NCI-H1436 (cell line): Measurements from ENCODE around the gene PCDH9.
"Not testable (repeated sequence)": the region's sequence is repeated elsewhere in the genome, so short reads cannot be mapped to it uniquely, and the experiment has no call there.

Experiments used
- DNase-seq: peaks from one replicate; lab custom pipeline; 2025; lab: John Stamatoyannopoulos, UW

The PCDH9 gene

DNA sequence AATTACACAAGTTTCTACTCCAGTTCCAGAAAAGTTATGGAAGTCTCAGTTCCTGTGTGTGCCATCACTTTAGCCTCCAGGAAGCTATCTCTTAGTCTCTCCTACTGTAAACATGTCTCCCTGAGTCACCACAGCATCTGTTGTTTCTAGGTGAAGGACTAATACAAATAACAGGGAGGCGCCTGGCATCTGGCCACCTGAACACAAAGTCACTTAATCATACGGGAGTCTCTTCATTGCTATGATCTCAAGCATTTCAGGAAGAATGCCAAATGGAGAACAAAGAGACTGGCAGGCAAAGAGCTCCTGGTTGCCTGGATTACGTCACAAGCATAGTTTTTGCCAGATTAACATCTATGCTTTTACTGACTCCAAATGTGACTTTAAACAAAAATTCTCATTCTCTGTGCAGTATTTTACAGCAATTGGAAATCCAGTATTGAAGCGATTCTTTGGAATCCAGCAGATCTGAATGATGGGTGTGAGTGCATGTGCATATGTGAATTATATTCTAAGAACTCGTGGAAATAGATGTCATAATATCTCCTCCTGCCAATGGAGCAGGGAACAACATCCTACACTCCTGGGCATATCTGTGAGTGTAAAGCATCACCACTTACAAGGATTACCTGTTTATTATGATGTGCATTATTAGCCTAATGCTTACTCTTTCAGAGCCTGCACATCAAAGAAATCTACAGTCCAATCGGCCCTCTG is 572.8 kb downstream of the PCDH9 start:
- peak; percentile 1 for DNase-seq

GRCh38 chr13:66655847-66656454 is 574.2 kb downstream of the PCDH9 start:
- no peak for DNase-seq

DNA sequence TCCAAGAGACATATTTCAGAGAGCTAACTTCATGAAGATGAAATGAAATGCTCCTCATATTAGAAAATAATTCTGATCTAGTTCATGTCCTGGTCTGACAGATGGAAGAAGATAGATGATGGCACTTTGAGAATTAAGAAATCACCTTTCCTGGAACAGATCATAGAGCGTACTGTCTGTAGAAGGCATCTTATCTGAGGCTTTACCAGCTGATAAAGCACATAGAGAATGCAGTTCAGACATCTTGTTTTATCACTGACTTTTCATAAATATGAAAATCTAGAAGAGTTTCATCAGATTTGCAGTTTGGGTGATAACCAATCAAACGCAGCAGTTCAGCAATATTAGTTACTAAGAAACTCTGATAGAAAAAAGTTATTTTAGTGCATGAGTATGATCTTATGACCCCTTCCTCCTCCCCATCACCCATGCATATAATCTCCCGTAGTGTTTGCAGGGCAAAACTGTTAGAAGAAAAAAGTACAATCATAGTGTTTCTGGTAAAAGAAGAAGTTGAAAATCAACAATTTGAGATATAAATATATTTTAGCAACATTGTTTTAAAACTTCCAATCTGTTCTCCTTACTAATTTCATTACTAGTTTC is 585.2 kb downstream of the PCDH9 start:
- DNase-seq: no peak

- no peak for DNase-seq
Observed at GRCh38 chr13:66640231-66640630, 589.9 kb downstream of the PCDH9 start.

GRCh38 chr13:66639044-66639443 is 591.1 kb downstream of the PCDH9 start:
- no peak for DNase-seq

- DNase-seq: no peak
Observed at GRCh38 chr13:66635526-66635925, 594.6 kb downstream of the PCDH9 start.

GRCh38 chr13:66634384-66634783 is 595.8 kb downstream of the PCDH9 start:
- DNase-seq: no peak

- DNase-seq: no peak
Observed at GRCh38 chr13:66627512-66627911, 602.6 kb downstream of the PCDH9 start.

- DNase-seq: no peak
Observed at GRCh38 chr13:66624302-66624701, 605.8 kb downstream of the PCDH9 start.

- no peak for DNase-seq
Observed at GRCh38 chr13:66623129-66623820, 606.9 kb downstream of the PCDH9 start.

DNA sequence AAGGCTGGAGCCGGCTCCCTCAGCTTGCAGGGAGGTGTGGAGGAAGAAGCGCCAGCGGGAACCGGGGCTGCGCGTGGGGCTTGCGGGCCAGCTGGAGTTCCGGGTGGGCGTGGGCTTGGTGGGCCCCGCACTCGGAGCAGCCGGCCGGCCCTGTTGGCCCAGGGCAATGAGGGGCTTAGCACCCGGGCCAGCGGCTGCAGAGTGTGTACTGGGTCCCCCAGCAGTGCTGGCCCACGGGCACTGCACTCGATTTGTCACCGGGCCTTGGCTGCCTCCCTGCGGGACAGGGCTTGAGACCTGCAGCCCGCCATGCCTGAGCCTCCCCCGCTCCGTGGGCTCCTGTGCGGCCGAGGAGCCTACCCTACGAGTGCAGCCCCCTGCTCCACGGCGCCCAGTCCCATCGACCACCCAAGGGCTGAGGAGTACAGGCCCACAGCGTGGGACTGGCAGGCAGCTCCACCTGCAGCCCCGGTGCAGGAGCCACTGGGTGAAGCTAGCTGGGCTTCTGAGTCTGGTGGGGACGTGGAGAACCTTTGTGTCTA is 608.2 kb downstream of the PCDH9 start:
- not testable (repeated sequence) for DNase-seq

GRCh38 chr13:66618702-66619101 is 611.4 kb downstream of the PCDH9 start:
- DNase-seq: no peak

DNA sequence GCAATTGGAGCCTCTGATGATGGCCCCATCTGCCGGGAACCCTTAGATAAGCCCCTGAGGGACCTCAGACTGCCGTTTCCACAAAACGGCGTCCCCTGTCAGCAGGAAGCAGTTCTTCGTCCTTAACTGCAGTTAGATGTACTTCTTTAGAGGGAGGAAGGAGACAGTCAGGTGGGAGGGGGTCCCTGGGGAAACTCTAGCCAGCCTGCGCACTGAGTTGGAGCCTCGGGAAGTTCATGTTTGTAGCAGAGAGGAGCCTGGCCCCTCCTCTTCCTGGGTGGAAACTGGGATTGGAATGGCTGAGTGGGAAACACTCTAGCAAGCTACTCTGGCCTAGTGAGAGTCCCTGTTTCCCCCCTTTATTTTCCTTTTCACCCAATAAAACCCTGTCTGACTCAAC is 612.4 kb downstream of the PCDH9 start:
- DNase-seq: no peak

- DNase-seq: no peak
Observed at GRCh38 chr13:66612983-66613382, 617.2 kb downstream of the PCDH9 start.

DNA sequence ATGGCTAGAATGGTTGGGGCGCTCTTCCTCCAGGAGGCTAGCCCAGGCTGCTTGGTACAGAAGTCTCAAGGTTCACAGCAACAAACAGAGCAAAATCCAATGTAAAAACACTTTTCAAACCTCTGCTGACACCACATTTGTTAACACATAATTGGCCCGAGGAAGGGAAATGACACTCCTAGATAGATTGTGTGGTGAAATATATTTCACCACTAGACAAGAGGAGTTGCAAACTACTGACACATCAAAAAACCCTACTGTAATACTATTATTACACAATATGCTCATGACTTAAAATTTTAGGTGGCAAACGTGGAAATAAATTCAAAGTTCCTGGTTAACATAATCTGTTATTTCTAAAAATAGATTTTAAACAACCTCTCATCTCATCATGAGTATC is 643.6 kb downstream of the PCDH9 start:
- no peak for DNase-seq

GRCh38 chr13:66585669-66586203 is 644.4 kb downstream of the PCDH9 start:
- no peak for DNase-seq

DNA sequence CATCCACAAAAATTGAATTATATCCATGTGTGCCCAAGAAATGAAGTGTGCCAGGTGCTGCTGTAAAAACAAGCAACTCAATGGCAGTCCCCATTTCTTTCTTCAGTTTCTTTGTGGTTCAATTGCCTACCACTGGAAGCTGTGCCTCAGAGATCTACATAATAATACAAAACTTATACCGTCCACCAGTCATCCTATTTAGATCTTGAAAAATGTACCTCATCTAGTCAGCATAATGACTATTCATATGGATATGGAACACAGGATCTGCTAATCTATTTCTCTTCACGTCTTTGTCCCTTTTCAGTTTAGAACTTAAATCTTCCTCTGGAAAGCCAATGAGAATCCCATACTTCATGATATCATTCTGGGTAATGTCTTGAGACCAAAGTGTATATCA is 648.5 kb downstream of the PCDH9 start:
- no peak for DNase-seq

DNA sequence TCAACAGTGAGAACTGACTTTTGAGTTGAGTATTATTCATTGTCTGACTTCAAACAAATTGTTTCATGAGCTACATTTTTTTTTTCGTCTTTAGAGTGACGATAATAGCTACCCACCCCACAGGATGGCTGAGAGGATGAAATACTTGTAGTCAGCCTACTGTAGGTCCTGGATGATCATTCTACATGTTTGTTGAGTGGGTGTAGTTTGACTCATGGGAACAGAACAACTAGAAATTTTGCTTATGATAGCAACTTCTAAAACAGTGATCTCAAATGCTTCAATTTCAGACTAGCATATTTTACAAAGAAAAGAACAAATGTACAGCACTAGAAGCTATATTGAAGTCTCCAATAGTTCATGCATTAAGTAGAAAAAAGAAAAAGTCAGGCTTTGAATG is 651.8 kb downstream of the PCDH9 start:
- DNase-seq: no peak

- no peak for DNase-seq
Observed at GRCh38 chr13:66577358-66577757, 652.8 kb downstream of the PCDH9 start.

- DNase-seq: no peak
Observed at GRCh38 chr13:66576381-66576780, 653.8 kb downstream of the PCDH9 start.

GRCh38 chr13:66574606-66575005 is 655.5 kb downstream of the PCDH9 start:
- DNase-seq: no peak

- DNase-seq: no peak
Observed at GRCh38 chr13:66567899-66568612, 662.1 kb downstream of the PCDH9 start.
